ENCODE measurements around the gene MRPL37. TPM values are rescaled to one million over a fixed set of nuclear protein-coding genes. Genes with fewer than 3 reads are reported as not detected.

Gene MRPL37
- total and polyA plus RNA-seq, 2 donors (not counting 1 experiment from before 2014, with no cell fraction given) = 9.6 to 37.0 TPM

DNA sequence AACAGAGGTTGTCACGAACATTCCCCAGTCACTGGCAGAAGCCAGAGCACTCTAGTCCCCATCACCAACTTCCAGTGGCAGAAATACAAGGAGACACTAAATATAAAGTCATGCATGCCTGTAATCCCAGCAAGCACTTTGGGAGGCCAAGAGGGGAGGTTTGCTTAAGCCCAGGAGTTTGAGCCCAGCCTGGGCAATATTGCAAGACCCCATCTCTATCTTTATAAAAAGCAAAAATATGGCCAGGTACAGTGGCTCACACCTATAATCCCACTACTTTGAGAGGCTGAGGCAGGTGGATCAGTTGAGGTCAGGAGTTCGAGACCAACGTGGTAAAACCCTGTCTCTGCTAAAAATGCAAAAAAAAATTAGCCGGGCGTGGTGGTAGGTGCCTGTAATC is 6.5 kb upstream of the MRPL37 start:
- no peaks in the 10 kb centered on the region for H3K4me1 Mint-ChIP-seq
- no peak overlapping the region for H3K9ac ChIP-seq (ENCODE audit: low read length)
- 94% methylated on average over 2 of the region's 5 CpGs for WGBS (ENCODE audit: insufficient coverage)

More for the DNA sequence above, 6.5 kb upstream of the MRPL37 start:
- ChIA-PET POLR2A (no interaction called here), CTCF (no interaction called here)
- no peak overlapping the region for H2AFZ ChIP-seq (ENCODE audit: insufficient read depth, low read depth, low read length, poor library complexity, severe bottlenecking)
- no peak overlapping the region for H3K4me2 ChIP-seq (replicated peaks; ENCODE audit: low read depth, low read length, poor library complexity, severe bottlenecking)
- H3K27ac ChIP-seq (ENCODE audit: low read length in 2 of 2) = no peak overlapping the region
- no peaks in the 10 kb centered on the region for H3K9me3 ChIP-seq (ENCODE audit: control extremely low read depth in 1 of 3, control insufficient read depth in 2 of 3, insufficient read depth in 1 of 3, low read length in 2 of 3)
- H3K27me3 ChIP-seq (replicated peaks in 1 of 4; ENCODE audit: control extremely low read depth in 1 of 4, control insufficient read depth in 3 of 4, insufficient read depth in 4 of 4, low read length in 3 of 4) = no peaks in the 10 kb centered on the region
- DNase-seq = no peak
- H3K36me3 ChIP-seq (replicated peaks in 1 of 2; ENCODE audit: control extremely low read depth in 1 of 2, control insufficient read depth in 1 of 2, extremely low read depth in 1 of 2, insufficient read depth in 2 of 2, low read length in 1 of 2) = peaks cover 0 to 22% of the 10 kb centered on the region in 2 experiments
- intact Hi-C loops (cut with micrococcal nuclease) = no loop called here
- H3K4me3 ChIP-seq (ENCODE audit: control extremely low read depth in 1 of 5, extremely low read depth in 1 of 5, insufficient read depth in 1 of 5, low read depth in 2 of 5, low read length in 4 of 5) = no peak overlapping the region
- Mint-ChIP-seq H3K27ac (no peak overlapping the region), H3K27me3 (no peaks in the 10 kb centered on the region), H3K9me3 (ENCODE audit: insufficient read depth) (no peaks in the 10 kb centered on the region), H3K4me3 (no peak overlapping the region)
- no peaks in the 10 kb centered on the region for H3K79me2 ChIP-seq (ENCODE audit: control insufficient read depth, insufficient read depth, low read length)
- no peaks in the 10 kb centered on the region for H3K4me1 ChIP-seq (ENCODE audit: control insufficient read depth in 2 of 2, insufficient read depth in 2 of 2, low read length in 2 of 2)
- no peak for TF ChIP-seq CTCF (IDR thresholded peaks at IDR 0.05)
- no peak for TF ChIP-seq EZH2 (IDR thresholded peaks at IDR 0.05; ENCODE audit: borderline replicate concordance, insufficient read depth, low read depth, low read length, poor library complexity, severe bottlenecking)
- H4K20me1 ChIP-seq (ENCODE audit: control insufficient read depth, insufficient read depth, low read length, poor library complexity, severe bottlenecking) = no peaks in the 10 kb centered on the region
- no peak for ATAC-seq (ENCODE audit: low read depth)
